C4-2B (cell line): Measurements from ENCODE around the gene TSPAN9.

Experiments
- ZFX ChIP-seq: fragments of 450-650 bp; IDR thresholded peaks from 2 replicates; pipeline ENCODE4 v1.6.1; 2017
- TF ChIP-seq, protein P1 (sequence below): fragments of 450-650 bp; conservative IDR thresholded peaks from 2 replicates; pipeline ENCODE4 v1.5.1; 2017; ENCODE audit warnings: mild to moderate bottlenecking

GRCh38 chr12:3317481-3317815 is 240.3 kb downstream of the TSPAN9 start:
- TF ChIP-seq, protein P1, sequence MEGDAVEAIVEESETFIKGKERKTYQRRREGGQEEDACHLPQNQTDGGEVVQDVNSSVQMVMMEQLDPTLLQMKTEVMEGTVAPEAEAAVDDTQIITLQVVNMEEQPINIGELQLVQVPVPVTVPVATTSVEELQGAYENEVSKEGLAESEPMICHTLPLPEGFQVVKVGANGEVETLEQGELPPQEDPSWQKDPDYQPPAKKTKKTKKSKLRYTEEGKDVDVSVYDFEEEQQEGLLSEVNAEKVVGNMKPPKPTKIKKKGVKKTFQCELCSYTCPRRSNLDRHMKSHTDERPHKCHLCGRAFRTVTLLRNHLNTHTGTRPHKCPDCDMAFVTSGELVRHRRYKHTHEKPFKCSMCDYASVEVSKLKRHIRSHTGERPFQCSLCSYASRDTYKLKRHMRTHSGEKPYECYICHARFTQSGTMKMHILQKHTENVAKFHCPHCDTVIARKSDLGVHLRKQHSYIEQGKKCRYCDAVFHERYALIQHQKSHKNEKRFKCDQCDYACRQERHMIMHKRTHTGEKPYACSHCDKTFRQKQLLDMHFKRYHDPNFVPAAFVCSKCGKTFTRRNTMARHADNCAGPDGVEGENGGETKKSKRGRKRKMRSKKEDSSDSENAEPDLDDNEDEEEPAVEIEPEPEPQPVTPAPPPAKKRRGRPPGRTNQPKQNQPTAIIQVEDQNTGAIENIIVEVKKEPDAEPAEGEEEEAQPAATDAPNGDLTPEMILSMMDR = no peak
- no peak for TF ChIP-seq ZFX
